ENCODE data around the gene FAM170B. TPM values are rescaled to one million over a fixed set of nuclear protein-coding genes. Genes with fewer than 3 reads are reported as not detected.

Gene FAM170B
- total RNA-seq, 1 donor: not detected

DNA sequence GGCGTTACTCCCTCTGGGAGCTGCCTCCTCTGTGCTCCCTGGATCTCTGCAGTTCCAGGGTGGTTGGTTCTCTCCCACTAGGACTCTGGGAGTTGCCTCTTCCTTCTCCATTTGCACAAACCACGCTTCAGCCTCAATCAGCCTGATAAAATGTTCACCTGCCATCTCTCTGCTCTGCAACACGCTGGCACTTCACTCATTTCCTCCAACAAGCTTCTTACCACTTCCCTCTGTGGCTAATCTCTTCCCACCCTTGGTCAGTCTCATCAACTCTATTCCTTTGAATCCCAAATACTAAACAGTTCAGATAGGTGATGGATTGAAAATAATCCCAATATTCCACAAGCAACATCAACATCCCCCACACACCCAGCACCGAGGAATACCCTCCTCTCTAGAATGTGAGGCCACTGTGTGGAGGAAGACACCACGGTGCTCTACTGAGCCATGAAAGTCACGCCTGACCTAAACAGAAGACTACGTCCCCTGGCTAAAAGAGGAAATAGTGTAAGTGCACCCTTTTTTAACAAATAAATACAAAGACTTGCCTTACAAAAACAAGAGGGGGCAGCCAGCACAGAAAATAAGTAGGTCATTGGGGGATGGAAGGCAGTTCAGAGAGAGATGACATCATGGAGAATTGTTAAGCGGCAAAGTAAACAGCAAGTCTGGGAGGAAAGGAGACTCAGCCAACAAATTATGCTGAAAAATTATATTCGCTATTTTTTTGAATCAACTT lies 1.9 kb upstream of the FAM170B start:
- no peak for DNase-seq (ENCODE audit: low read depth)

DNA sequence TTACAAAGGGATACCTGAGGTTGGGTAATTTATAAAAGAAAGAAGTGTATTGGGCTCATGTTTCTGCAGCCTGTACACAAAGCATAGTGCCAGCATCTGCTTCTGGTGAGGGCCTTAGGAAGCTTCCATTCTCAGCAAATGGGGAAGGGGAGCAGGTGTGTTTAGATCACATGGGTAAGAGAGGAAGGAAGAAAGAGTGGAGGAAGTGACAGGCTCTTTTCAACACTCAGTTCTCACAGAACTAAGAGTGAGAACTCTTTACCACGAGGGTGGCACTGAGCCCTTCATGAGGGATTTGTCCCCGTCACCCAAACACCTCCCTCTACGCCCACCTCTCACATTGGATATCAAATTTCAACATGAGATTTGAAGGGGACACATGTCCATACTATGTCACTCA lies 506 bp upstream of the FAM170B start:
- no peak for DNase-seq (ENCODE audit: low read depth)
- no peak overlapping the region for H3K4me3 ChIP-seq (ENCODE audit: low read depth, low read length)
- TF ChIP-seq, protein P1, sequence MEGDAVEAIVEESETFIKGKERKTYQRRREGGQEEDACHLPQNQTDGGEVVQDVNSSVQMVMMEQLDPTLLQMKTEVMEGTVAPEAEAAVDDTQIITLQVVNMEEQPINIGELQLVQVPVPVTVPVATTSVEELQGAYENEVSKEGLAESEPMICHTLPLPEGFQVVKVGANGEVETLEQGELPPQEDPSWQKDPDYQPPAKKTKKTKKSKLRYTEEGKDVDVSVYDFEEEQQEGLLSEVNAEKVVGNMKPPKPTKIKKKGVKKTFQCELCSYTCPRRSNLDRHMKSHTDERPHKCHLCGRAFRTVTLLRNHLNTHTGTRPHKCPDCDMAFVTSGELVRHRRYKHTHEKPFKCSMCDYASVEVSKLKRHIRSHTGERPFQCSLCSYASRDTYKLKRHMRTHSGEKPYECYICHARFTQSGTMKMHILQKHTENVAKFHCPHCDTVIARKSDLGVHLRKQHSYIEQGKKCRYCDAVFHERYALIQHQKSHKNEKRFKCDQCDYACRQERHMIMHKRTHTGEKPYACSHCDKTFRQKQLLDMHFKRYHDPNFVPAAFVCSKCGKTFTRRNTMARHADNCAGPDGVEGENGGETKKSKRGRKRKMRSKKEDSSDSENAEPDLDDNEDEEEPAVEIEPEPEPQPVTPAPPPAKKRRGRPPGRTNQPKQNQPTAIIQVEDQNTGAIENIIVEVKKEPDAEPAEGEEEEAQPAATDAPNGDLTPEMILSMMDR (IDR thresholded peaks at IDR 0.05; ENCODE audit: insufficient read depth, low read depth, low read length): no peak

More for the DNA sequence above, 1.9 kb upstream of the FAM170B start:
- TF ChIP-seq, protein P1 (IDR thresholded peaks at IDR 0.05; ENCODE audit: insufficient read depth, low read depth, low read length): no peak
- no peak overlapping the region for H3K4me3 ChIP-seq (ENCODE audit: low read depth, low read length)

DNA sequence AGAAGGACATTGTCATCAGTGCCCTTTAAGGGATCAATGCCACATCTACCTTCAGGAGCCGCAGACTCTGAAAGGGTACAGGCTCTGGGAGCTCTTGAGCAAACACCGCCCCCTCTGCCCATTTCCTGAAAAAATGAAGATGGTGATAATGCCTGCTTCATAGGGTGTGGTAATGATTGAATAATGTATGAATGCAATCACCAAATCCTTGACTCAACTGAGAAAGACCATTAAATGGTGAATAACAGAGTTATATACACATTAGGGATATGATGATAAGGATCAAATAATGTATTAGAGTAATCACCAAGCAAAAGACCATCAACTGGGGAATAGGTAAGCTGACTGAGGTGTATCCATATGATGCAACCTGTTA lies 1.5 kb downstream of the FAM170B start:
- H3K4me3 ChIP-seq (ENCODE audit: low read depth, low read length): no peak overlapping the region
- no peak for DNase-seq (ENCODE audit: low read depth)

DNA sequence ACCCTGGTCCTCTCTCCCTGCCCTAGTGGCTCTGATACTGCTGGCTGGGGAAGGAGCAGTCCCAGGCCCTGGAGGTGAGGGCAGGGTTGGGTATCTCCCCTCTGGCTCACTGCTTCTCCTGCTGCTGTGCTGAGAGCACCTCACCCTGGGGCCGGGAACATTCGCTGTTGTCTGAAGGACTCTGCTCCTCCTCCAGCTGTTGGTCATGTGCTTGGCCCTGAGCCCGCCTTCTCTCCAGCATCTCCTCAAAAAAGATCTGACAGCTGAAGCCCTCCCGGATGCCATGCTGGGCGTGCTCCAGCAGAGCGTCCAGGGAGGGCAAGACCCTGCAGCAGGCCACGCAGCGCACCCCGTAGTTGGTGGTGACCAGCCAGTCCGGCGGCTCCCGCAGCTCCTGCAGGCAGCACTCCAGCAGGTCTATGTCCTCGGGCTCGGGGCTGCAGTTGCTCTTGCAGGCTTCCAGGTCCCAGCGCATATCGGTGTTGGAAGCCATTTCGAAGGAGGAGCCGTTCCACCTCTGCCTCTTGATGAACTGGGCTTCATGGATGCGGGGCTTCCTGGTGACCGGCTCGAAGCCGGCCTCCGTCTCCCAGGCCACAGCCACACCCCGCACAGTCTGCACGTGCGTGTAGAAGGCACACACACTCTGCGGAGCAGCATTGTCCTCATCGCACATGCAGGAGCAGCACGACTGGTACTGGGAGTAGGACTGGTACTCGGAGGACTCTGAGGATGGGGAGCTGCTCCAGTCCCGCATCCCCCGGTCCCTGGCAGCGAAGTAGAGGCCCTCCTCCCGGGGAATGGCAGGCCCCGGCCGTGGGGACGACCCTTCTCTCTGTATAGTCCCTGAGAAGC lies 2.1 kb downstream of the FAM170B start:
- no peak for DNase-seq (ENCODE audit: low read depth)
- TF ChIP-seq, protein P1 (IDR thresholded peaks at IDR 0.05; ENCODE audit: insufficient read depth, low read depth, low read length): no peak
- H3K4me3 ChIP-seq (ENCODE audit: low read depth, low read length): no peak overlapping the region

More for the DNA sequence above, 1.5 kb downstream of the FAM170B start:
- TF ChIP-seq, protein P1 (IDR thresholded peaks at IDR 0.05; ENCODE audit: insufficient read depth, low read depth, low read length): no peak

DNA sequence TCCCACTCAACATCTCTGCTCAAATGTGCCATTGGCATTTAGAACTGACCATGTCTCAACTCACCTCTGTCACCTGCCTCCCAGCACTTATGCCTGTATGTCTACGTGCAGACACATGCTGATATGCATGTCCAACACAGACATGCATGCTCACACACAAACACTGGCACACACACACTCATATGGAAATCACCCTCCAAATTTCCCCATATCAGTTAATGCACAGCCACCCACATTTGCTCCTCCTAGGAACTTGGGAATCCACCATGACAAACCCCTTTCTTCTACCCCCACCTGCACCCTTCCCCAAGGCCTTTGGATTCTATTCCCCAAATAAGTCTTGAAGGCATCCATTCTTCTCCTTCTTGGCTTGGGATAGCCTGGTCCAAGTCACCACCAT lies 4.4 kb downstream of the FAM170B start:
- H3K4me3 ChIP-seq (ENCODE audit: low read depth, low read length): no peak overlapping the region
- TF ChIP-seq, protein P1 (IDR thresholded peaks at IDR 0.05; ENCODE audit: insufficient read depth, low read depth, low read length): no peak
- DNase-seq (ENCODE audit: low read depth): no peak

DNA sequence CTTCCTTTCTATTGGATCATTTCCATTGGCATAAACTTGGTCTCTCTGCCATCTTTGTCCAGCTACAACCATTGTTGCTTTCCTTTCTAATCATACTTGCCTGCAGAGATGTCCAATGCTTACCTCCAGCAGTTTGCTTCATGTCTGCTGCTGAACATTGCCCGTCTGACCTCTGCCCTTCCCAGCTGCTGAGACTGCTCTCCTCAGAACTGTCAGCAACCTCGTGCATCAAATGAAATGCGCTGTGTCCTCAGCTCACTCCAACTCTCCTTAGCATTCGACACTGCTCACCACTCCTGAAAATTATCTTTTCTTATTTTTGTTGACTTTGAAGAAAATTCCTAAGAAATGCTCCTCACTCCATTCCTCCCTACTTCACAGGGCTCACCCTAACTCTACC lies 5.0 kb downstream of the FAM170B start:
- no peak for DNase-seq (ENCODE audit: low read depth)

More for the DNA sequence above, 5.0 kb downstream of the FAM170B start:
- TF ChIP-seq, protein P1 (IDR thresholded peaks at IDR 0.05; ENCODE audit: insufficient read depth, low read depth, low read length): no peak
- H3K4me3 ChIP-seq (ENCODE audit: low read depth, low read length): no peak overlapping the region

Data from fibroblast of villous mesenchyme (primary cell).